ENCODE data around the gene LRG1.

- no peak for TF ChIP-seq GATA2 (IDR thresholded peaks at IDR 0.05; ENCODE audit: low read depth, low read length)
- no peak for TF ChIP-seq GATA3 (IDR thresholded peaks at IDR 0.05; ENCODE audit: low read depth, low read length)
These were observed 7.7 kb upstream of the LRG1 start for GRCh38 chr19:4547303-4548237.

All from SH-SY5Y (cell line).